Epithelial cell of esophagus (primary cell): Measurements from ENCODE around the gene MXRA7.
A peak's percentile ranks its signal among the peaks of the same experiment; 100 is the strongest.
"Not testable (repeated sequence)": the region's sequence is repeated elsewhere in the genome, so short reads cannot be mapped to it uniquely, and the experiment has no call there.

Experiments
- DNase-seq: peaks from one replicate; pipeline ENCODE4 v3.0.0; 2010; ENCODE audit warnings: low read depth
- H3K4me3 ChIP-seq: 2 replicates; pipeline ENCODE4 v1.5.1; 2011; ENCODE audit warnings: mild to moderate bottlenecking, low read length, control low read depth
- TF ChIP-seq, protein P1 (sequence below): IDR thresholded peaks from 2 replicates; pipeline ENCODE4 v1.5.1; 2011; ENCODE audit warnings: low read depth, mild to moderate bottlenecking, low read length, control low read depth, inconsistent platforms; ENCODE audit not compliant: insufficient read depth; ENCODE audit errors: missing control alignments

Gene MXRA7

DNA sequence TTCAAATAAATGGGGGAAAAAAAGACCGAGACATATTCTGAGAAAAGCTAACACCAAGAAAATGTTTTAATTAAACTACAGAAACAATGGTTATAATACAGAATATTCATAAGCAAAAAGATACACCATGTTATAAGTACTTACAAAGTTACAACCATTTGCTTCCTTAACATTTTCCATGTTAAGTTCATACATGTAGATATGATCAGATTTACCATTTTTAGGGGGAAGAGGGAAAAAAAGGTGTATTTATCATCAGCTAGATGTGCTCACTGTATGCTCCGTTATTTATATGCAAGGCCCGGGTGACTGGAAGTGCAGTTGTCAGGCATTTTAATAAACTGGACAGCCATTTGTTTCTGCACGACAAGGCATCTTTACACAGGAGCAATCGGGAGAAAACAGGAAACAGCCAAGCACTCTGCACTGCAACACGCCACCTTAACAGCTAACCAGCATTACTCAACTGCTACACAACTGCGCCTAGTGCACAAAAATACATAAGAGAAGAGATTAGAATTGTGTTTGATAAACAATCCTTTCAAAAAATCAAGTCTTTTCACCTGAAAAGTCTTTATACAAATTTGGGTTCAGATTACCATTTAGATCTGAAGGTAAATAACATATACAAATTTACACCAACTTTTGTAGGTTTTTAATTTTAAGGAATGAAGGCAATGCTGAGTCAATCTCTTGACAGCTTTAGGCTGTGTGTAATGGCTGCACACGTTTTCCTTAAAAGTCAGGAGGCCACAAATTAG lies 23.5 kb upstream of the MXRA7 start:
- TF ChIP-seq, protein P1, sequence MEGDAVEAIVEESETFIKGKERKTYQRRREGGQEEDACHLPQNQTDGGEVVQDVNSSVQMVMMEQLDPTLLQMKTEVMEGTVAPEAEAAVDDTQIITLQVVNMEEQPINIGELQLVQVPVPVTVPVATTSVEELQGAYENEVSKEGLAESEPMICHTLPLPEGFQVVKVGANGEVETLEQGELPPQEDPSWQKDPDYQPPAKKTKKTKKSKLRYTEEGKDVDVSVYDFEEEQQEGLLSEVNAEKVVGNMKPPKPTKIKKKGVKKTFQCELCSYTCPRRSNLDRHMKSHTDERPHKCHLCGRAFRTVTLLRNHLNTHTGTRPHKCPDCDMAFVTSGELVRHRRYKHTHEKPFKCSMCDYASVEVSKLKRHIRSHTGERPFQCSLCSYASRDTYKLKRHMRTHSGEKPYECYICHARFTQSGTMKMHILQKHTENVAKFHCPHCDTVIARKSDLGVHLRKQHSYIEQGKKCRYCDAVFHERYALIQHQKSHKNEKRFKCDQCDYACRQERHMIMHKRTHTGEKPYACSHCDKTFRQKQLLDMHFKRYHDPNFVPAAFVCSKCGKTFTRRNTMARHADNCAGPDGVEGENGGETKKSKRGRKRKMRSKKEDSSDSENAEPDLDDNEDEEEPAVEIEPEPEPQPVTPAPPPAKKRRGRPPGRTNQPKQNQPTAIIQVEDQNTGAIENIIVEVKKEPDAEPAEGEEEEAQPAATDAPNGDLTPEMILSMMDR, result no peak
- DNase-seq, result peak; percentile 54
- peak overlapping the region; percentile 91 for H3K4me3 ChIP-seq

DNA sequence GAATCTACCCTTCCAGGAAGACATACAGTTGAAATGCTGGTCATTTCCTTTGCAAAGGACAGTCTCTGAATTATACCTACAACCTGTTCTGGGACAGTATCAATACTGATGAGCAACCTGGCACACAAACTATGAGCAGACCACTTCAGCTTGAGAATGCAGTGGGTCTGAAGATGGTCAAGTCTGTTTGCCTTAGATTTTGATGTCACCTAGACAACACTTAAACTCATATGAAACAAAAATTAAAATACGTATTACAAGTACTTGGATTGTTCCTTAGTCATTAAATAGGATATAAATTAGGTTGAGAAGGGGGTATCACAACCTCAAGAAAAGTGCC lies 22.8 kb upstream of the MXRA7 start:
- TF ChIP-seq, protein P1, result no peak
- DNase-seq, result no peak
- peak overlapping the region; percentile 91 for H3K4me3 ChIP-seq

DNA sequence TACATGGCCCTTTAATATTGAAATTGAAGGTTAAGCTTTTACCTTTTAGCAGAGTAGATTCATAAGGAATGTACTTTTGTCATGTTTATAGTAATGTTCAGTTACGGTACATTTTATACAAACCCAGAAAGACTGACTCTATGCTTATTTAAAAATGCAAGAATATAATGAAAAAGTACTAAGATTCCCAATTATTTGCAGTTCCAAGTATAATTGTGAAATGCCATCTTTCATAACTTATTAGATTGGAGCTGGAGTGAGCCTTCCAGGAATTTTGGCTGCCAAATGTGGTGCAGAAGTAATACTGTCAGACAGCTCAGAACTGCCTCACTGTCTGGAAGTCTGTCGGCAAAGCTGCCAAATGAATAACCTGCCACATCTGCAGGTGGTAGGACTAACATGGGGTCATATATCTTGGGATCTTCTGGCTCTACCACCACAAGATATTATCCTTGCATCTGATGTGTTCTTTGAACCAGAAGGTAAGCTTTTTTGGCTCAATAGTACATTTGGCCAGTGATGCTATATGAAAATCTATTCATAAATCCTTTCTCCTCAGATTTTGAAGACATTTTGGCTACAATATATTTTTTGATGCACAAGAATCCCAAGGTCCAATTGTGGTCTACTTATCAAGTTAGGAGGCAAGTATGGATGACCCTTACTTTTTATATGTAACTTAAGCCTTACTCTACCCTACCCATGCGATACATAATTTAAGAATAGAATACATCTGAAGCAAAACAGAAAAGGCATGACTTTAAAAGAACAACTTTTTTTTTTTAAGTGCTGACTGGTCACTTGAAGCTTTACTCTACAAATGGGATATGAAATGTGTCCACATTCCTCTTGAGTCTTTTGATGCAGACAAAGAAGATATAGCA lies 22.2 kb upstream of the MXRA7 start:
- TF ChIP-seq, protein P1, result no peak
- H3K4me3 ChIP-seq, result no peak overlapping the region
- no peak for DNase-seq

DNA sequence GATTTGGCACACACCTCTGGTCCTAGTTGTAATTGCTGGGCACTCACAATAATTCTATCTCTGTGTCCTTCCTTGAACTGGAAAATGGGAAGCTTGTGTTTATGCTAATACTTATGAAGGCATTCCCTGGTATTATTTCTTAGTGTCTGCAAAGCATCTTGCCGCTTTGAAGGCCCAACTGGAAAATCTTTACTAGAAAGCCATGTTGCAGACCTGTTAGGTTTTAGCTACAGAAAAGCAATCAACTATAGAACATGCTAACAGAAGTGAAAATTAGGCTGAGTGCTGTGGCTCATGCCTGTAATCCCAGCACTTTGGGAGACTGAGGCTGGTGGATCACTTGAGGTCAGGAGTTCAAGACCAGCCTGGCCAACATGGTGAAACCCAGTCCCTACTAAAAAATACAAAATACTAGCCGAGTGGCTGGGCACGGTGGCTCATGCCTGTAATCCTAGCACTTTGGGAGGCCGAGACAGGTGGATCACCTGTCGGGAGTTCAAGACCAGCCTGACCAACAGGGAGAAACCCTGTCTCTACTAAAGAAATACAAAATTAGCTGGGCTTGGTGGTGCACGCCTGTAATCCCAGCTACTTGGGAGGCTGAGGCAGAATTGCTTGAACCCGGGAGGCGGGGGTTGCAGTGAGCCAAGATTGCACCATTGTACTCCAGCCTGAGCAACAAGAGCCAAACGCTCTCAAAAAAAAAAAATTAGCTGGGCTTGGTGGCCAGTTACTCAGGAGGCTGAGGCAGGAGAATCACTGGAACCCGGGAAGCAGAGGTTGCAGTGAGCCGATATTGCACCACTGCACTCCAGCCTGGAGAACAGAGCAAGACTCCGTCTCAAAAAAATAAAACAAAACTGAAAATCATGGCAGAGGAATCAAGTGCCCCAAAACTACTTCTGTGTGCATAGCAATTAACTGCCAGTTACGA lies 21.3 kb upstream of the MXRA7 start:
- not testable (repeated sequence) for H3K4me3 ChIP-seq, DNase-seq

- H3K4me3 ChIP-seq, result peak overlapping the region; percentile 83
- TF ChIP-seq, protein P1, result no peak
- DNase-seq, result no peak
Observed at GRCh38 chr17:76727745-76728456, 17.1 kb upstream of the MXRA7 start.

DNA sequence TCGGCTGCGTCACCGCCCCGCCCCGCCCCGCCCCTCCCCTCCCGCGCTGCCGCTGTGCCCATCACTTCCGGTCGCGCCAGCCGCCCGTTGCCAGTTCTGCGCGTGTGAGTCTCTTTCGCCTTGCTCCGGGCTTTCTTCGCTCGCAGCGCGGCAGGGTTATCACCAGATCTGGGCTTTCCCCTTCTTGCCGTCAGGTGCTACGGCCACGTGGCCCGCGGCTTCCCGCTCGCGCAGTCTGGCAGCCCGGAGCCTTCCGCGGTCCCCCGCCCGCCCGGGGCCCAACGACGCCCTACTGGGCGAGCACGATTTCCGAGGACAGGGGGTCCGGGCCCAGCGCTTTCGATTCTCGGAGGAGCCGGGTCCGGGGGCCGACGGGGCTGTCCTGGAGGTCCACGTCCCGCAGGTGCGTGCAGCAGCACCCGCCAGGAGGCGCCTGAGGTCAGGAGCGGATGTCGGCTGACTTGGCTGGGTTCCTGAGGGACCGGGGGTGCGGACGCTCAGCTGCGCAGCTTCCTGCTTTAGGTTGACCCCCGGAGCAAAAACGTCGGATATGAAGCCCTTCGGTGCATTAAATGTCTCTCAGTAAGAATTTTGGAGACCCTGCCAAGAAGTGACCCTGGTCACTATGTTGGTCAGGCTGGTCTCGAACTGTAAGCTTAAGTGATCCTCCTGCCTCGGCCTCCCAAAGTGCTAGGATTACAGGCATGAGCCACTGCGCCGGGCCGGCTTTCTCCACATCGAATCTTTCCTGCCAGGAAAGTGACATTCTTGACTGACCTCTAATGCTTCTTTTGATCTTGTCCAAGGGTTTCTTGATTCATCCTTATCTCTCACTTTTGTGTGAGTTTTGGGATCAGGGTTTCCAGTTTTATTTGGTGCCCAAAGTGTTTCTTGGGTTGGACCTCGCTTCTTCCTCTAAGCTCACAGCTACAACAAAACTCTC lies 16.3 kb upstream of the MXRA7 start, which contains the start of gene METTL23:
Gene METTL23 (plus strand): TSS at position 64 of the 943 bp plus-strand sequence. CDS start 2,872 bp downstream, outside the sequence.
- TF ChIP-seq, protein P1, result peak; percentile 67
- peak; percentile 74 for DNase-seq
- H3K4me3 ChIP-seq, result peak within 1 kb of the TSS; percentile 83
